HG02884 (cell line): ENCODE data around the gene SORCS1.

ENCODE experiments used
- ATAC-seq: cut with Tn5 transposase; IDR thresholded peaks from one replicate; pipeline ENCODE4 v1.9.1; 2021; ENCODE audit warnings: mild to moderate bottlenecking, moderate library complexity; ENCODE audit not compliant: unreplicated experiment

The SORCS1 gene

DNA sequence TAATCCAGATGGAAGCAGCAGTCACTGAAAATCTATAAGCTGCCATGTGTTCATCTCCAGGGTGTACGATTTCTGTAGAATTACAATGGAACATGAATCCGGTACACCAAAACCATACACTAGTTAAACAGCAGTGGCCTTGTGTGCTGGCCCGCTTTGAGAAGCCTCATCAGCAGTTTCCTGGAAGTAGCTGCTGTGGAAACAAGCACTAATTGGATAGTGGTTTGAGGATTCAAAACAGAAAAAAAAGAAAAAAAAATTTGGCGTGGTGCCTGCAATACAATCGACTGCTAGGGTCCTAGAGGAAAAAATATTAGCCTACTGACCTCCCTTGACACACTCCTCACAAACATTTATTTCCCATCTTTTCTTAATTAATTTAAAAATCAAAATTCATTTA is 545.9 kb downstream of the SORCS1 start:
- ATAC-seq = no peak

DNA sequence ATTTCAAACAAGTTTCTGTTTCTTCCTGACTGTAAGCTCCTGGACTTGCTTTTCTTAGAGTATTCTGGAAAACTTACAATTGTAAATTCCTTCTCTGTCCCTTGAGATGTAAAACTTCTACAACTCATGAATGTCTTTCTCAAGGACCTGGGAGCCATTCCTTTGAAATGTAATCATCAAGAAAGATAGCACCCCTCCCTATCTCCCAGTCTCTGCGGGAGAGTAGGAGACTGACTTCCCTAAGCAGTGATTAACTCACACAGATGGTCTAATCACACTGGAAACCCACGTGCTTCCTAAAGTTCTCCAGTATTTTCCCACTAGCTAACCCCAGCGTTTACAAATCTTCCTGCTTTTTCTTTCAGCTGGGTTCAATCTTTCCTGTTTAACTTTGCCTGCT is 549.4 kb downstream of the SORCS1 start:
- no peak for ATAC-seq

DNA sequence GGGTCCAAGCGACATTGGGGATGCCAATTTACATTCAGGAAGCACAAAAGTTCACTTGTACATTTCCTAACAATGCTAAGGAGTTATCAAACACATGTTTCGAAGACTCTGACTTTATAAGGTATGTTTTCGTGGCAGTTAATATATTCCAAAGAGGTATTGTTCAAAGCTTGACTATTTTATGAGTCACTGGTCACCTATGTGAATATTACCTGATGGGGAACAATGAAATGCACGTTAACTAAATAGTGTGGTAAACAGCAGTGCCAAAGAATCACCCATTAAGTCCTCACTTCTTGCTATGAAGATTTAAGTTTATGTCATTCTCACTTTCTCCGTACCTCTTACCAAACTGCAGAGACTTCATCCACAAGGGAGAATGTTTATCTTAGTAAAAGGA is 550.2 kb downstream of the SORCS1 start:
- no peak for ATAC-seq

DNA sequence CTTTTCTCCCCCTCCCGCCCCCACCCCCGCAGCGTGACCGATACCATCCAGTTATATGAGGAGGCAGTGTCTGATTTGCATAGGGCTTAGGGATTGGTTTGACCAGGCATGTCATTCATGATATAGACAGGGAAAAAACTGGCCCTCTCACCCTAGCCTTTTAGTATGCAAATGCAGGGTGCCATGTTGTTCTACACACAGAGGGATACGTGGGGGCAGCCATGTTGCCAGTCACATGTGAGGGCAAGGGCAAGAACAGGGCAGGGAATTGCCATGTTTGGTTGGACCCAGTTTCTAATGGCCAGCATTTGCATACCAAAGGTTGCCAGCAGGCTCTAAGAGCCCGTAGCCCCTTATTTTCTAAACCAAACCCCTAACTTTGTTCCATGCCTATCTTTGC is 552.1 kb downstream of the SORCS1 start:
- no peak for ATAC-seq

DNA sequence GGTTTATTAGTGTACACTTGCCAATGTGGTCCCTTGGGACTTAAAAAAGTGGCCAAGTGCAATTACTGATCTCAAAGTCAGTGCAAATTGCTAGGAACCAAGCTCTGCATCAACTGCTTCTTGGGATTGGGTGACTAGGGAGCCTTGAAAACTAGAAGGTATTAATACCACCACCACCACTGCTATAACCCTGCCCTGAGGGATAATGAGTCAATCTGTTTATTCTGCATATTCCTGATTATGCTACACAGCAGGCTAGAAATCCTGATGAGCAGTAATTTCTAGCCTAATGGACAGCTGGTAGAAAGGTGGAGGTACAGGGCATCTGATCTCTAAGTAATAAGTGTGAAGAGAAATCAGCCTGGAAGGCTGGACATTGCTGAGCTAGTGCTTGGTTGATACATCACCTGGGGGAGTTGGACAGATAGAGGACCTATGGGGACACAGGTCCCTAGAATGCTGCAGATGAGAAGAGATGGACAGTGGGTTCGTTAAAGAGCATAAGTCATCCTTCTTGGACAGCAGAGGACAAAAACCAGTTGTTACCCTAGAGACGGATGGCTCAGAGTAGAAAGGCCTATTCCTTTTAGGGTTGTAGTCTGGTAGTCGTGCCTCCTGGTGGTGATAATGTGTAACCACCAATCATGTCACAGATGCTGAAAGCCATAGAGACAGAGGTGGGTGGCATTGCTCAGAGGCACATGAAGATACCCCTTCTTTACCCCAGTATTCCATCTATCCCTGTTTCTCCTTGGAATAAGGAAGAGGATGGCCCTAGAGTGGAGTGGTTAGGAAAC is 554.8 kb downstream of the SORCS1 start:
- ATAC-seq = no peak

DNA sequence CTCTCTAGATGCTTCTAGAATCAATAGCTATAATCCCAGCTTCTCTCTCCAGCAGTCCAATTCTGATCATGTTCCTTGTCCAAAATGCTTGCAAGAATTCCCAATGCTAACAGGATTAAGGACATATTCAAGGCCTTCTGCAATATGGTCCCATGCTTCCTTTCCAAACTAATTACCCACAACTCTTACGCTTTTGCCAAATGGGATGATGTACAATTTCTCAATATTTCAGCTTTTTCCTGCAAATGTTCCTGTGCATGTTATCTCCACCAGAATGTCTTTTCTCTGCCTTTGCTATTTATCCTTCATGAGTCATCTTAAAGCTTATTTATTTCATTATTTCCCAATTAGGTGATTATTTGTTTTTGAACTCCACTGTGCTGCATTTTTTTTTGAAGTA is 556.4 kb downstream of the SORCS1 start:
- no peak for ATAC-seq

DNA sequence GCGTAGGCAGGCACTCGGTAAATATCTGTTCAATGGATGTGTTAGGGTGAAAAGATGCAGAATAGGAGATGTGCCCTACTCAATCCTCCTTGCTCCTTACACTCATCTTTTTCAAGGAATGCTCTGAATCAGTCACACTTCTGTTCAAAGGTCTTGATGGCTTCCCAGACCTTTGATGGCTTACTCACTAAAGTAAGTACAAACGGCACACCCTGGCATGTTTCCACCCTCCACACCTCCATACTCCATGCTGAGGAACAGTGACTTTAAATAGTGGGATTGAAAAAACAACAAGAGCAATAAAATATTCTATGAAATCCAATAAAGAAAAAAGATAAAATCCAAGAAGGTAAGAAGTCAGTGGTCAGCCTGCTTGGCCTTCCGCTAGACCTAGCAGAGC is 569.2 kb downstream of the SORCS1 start:
- no peak for ATAC-seq

DNA sequence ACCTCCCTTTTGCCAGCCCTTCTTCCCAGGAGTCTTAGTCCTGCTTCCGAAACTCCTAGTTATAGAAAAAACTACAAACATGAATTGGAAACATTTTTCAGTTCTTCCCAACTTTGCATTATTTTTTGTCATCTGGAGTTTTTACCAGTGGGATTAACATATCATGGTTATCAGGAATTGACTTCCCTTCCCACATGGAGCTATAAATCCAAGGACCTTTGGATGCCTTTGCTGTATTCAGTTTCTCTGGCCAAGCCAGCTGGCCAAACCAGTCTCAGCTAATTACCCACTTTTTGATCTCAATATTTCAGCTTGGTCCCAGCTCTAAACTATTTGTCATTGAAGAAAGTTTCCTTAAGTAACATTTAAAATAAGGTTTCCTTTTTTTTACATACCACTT is 570.6 kb downstream of the SORCS1 start:
- ATAC-seq = no peak

DNA sequence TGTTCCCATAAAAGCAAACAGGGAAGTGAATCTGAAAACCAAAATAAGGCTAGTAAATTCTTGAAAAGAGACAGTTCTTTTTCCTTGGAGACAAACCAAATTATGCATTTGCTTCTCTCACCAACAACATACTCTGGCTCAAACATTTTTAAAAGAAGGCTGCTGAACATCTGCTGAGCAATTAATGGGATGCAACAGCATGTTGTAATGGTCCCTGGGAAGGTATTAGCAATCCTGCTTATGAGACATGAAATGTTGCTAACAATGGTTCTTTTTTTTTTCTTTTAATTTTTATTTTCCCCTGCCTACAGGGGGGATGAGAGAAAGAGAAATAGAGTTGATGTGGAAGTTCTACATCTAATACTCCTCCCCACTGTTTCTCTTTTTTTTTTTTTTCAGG is 572.1 kb downstream of the SORCS1 start:
- no peak for ATAC-seq

DNA sequence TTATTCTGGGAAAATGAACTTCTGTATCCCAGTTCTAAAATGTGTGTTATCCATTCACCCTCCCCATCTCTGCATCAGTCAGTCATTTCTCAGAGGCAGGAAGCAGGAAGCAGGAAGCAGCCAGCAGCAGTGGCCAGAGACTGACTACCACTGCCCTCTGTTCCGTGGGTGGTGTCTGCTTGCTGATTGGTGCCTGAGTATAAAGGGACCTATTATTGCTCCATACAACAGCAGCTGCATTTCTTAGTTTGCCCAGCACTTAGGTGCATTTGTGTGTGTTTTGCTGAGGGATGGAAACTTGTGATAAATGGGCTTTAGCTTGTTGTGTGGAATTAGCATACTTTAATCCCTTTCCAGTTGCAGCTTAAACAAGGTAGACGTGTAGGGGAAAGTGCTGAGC is 582.2 kb downstream of the SORCS1 start:
- ATAC-seq = no peak

DNA sequence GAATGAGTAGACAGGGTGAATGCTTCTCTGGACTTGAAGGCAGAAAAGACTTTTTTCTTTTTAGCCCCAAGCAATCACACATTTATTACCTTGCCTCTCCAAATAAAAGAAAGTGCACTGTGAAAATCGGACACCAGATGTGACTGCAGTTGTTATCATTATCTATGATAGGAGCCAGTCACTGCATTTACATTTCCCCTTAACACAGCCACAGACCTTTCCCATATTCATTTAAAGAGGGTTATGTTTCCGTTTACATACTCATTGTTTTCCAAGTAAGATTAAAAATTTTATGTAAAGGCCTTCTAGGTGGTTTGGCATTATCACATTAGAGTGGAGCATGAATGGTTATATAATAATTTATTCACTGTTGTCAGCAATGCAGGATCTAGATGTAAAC is 586.8 kb downstream of the SORCS1 start:
- ATAC-seq = no peak

DNA sequence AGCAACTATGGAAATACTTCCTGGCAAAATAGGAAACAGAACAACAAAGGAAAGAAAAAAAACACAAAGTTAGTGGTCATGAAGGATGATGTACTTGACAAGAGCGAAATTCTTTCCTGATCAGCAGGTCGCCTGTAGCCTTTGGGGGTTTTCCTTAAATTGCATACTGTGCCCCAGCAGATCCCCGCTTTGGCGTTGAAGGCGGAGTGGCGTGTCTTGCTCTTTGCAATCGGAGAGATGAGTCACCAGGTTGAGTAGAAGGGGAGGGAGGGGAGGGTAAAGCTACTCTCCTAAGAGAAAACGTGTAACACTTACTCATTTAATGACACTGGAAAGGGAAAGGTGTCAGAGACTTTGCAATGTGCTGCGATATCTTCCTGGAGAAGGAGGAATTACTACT is 587.2 kb downstream of the SORCS1 start:
- no peak for ATAC-seq

DNA sequence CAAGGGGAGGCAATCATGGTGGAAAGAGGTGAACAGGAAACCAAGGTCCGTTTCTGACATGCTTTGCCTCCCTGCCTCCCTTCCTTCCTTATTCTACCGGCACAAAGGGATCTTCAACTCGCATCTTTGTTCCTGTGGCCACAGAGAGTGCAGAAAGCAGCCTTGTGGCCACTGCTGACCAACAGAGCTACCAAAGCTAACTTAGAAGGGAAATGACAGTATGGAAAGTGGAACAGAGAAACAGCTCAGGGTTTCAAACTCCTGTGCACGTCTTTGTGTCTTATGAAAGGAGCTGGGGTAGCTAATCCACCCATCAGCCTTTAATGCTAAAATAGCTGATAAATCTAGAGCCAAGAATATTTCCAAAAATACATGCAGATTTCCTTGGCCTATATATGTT is 588.0 kb downstream of the SORCS1 start:
- ATAC-seq = no peak

DNA sequence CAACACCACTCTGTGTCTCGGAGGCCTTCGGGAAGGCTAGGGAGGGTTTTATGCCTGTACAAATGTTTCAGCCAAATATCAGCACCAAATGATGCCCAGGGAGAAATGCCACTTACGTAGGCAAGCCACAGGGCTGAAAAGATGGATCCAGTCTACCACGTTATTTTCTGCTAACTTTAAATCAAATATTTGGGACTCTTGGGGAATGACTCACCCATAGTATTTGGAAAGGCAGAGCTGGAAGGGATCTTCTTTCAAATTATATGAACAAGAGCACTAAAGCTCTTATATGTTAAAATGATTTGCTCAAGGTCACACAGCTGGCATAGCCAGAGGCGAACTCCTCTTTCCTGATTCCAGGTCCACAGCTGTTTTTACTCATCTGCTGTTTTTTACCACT is 591.4 kb downstream of the SORCS1 start:
- no peak for ATAC-seq

DNA sequence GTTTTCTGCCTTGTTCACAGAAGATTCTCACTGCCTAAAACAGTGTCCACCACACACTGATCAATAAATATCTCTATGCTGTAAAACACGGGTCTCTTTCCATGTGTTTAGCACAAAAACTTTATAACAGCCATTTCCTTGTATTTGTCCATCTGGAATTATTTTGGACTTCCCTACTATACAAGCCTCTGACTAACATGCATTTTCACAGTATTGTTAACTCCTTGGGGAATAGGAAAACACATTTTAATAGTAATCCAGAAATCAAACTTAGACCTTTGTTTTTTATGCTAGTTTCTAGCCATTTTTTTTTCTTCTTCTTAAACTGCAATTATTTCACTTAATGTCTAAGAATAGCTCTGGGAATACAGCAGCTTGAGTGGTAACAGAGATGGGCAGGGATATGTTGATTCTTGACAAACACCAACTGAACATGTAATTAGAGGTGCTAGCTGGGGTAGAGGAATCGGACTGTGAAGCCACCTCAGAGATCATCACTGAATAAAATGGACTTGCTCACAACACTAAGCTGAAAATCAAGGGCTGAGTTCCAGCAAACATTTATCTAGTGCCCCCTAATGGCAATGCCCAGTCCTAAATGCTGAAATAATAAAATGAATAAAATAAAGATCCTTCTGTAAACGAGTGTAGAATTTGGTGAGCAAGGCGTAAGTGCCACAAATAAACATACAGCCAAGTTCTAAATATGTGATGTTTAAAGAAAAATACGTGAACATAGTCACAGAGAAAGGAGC is 593.1 kb downstream of the SORCS1 start:
- ATAC-seq = no peak

DNA sequence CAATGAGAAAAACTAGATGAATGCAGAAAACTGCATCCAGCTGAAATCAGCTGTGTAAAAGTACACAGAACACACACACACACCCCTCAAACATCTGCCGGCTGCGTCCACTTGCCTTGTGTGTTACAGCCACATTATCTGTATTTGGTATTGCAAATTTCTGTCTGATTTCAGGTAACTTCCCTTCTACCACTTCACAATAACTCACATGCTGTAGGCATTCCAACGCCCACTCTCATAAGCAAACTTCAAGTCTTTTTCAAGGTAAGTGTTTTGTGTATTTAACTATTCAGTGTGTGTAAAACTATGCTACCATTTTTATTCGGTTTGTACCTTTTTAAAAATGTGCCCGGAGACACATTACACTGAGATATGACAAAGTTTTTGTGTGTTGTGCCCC is 594.2 kb downstream of the SORCS1 start:
- no peak for ATAC-seq

DNA sequence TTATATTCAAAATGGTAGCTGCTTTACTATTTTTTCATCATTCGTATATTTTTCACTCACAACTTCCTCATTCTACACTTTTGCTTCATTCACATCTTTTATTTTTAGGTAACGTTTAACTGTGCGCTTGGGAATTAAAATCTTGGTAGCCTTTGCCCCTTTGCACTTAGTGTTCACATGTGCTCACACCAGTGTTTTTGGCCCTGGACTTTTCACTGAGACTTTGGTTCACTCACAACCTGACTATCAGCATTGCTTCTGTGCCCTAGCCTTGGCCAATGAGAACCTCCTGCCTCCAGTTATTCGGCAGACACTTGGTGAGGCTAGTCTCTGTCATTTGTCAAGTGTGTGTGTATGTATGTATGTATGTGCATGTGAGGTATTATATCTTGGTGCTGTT is 596.9 kb downstream of the SORCS1 start:
- no peak for ATAC-seq

DNA sequence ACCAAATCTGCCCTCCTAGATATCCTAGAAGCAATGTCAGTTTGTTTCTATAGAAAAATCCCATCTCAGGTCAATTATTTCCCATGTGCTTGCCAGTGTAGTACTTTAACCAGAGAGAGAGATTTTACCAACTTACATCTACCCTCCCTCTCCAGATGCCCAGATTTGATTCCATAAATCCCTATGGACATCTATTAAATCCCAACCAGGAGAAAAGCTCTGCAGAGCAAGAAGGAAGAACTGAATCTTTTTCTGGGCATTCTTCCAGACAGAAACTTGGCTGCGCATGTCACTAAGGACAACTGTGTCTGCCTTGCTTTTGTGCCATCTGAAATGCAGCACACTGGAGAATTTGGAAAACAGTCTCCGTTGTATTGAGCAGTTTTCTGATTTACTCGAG is 597.6 kb downstream of the SORCS1 start:
- no peak for ATAC-seq

DNA sequence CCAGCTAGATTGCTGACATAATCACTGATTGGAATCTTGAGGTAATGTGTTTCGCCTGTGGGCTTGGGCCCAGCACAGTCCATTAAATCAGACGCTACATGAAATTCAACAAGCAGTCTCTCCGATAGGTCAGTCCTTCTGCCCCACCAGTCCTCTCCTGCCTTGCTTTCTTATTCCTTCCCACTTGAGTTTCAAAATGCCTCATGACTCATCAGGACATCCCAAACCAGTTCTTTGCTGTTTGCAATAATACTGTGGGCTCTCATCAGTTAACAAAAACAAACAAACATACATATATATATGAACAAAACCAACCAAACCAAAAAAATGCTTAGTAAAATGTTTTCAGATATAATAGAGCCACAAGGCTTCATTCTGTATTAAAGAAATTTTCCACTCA is 599.0 kb downstream of the SORCS1 start:
- ATAC-seq = no peak

DNA sequence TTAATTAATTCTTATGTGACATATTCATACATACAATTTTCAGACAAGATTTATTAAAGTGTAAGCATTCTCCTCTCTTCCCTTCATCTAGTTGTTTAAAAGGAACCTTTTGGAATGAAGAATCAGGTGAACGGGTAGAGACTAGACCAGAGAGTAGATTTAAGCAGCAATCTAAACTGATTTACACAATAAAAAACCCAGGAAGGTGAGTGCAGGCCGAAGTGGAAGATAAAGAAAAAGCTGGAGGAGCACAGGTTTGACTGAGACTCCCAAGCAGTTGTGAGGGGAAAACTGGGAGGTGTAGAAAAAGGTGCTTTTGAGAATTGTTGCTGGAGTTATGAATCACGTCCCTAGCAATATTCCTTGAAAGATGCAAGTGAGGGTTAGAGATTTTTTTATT is 601.1 kb downstream of the SORCS1 start:
- ATAC-seq = no peak

DNA sequence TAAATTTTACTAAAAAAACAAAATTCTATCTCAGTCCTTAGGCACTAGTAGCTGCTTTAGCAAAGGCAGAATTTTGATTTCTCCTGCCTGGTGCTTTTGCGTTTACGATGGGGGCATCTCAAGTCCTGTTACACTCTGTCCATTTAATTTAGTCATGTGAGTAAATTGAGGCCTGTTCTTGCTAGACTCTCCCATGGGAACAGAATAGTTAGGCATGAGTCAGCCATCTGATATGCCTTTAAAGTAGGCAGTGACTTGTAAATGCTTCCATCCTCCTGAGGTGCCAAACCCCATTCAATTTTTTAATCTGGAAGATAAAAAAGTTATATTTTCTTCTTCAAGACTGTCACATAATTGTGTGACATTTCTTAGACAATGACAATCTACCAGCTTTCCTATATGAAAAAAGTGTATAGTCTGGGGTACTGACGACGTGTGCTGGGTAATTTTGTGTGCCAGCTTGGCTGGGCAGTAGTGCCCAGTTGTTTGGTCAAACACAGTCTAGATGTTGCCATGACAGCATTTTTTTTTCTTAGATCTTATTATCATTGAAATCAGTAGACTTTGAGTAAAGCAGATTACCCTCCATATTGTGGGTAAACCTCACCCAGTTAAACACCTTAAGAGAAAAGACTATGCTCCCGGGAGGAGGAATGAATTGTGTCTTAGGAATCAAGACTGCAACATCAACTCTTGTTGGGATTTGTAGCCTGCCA is 603.4 kb downstream of the SORCS1 start:
- ATAC-seq = no peak

DNA sequence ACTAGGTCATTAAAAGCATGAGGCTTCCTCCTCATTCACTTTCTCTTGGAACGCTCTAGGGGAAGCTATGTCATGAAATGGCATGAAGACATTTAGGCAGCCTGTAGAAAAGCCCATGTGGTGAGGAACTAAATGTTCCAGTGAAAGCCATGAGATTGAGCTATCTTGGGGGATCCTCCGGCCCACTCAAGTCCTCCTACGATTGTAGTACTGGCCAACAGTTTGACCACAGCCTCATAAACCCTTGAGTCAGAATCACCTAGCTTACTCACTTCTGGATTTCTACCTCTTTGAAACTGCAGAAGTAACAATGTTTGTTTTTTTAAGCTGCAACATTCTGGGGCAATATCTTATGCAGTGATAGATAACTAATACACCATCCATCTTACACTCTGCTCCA is 605.1 kb downstream of the SORCS1 start:
- ATAC-seq = no peak
